HG03045 (cell line): ENCODE results near the gene ATP11C.
"Not testable (repeated sequence)": the region's sequence is repeated elsewhere in the genome, so short reads cannot be mapped to it uniquely, and the experiment has no call there.

Experiments
- ATAC-seq: cut with Tn5 transposase; IDR thresholded peaks from one replicate; pipeline ENCODE4 v1.9.1; 2021; ENCODE audit warnings: mild to moderate bottlenecking, moderate library complexity; ENCODE audit not compliant: unreplicated experiment

Gene ATP11C

DNA sequence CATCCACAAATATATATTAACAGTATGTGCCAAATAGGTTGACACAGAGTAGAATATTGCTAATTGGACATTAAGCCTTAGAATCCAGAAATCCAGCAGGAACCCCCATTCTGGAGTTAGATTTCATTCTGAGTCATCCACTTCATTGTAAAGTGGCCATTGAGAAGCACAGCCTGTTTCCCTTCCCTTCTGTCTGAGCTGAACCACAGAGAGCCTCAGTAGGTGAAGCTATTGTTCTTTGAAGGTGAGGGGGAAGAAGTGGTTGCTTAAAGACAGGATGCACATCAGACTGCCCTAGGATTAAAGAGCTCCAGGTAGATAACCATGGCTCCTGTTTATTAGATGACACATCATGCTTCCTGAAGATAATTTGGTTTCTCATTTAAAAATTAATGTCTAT lies 194.3 kb downstream of the ATP11C start:
- no peak for ATAC-seq

DNA sequence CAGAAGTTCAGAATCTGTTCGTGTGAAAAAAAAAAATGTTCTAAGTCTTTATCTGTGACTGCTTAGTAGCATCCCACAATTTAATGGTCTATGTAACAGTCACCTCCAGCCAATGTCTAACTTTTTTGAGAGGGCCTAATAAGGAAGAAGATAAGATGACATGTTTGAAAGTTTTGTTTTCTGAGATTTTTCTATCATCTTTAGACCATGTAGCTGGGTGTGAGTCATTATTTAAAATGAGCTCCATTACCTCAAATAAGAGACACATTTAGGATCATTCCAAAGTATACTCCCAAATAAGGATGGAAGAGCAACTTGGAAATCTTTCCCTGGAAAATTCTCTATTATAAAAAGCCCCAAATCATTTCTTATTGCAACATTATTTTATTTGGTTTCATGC lies 196.7 kb downstream of the ATP11C start:
- ATAC-seq, result no peak

- ATAC-seq, result no peak
These were observed 197.9 kb downstream of the ATP11C start for GRCh38 chrX:139734996-139735395.

DNA sequence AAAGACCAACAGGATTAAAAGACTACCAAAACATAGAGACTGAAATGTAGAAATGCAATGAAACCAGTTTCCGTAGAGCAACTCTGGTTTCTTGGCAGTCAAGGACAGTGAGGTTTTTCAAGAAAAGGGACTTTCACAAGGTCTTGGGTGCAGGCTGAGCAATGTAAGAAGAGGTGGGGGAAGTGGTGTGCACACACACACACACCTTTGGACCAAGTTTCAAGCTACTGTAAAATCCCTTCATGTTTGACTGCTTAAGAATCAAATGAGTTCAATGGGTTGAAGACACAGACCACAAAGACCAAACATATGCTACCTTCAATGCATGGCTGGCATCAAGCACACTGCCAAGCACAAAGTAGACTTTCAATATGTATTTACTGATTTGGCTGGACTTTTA lies 207.1 kb downstream of the ATP11C start:
- ATAC-seq, result peak; percentile 91

DNA sequence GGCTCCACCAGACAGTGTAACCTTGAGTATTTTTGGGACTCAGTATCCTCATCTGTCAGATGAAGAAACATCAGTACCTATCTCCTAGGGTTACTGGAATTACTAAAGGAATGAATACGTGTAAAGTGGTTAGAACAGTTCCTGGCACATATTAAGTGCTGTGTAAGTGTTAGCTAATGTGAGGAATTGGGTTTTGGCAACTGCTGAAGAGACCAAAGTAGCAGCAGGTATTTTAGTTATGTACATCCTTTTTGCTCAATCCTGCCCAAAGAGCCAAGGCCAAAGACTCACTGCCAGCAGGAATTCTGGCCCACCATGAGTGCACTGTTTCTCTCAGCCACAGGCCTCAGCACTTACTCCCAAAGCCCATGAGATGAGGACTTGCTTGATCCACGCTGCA lies 208.2 kb downstream of the ATP11C start:
- ATAC-seq, result no peak

DNA sequence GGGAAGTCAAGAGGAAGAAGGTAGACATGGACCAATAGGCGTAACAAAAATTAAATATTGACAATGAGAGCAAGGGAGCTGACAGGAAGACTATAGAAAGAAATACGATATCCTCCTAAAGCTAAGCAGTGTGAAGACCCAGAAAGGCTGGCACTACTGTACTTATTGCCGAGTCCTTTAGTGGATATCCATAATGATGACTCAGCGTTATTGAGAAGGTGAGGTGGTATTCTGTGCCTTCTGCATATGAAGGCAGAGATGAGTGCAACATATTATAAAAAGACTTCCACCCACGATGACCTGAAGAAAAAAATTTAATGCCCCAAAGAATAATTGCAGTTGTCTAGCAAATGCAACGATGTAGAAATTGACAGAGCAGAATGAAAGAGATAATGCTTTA lies 211.9 kb downstream of the ATP11C start:
- no peak for ATAC-seq

DNA sequence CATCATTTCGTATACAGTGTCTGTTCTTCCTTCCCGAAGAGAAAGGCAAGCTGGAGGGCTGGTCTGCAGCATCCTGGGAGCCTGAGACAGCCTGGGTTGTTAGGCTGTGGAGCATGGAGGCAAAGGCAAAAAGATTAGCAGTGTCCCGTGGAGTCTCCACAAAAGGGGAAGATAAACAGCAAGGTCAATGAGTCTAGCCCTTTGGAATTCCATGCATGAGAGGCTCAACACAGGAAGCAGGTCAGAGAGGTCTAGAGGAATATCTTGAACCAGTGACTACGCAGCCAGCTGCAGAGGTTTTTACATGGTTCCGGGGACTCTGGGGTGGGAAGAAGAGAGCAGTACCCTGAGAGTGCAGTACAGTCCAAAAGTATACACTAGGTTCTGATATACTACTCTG lies 212.7 kb downstream of the ATP11C start:
- no peak for ATAC-seq

DNA sequence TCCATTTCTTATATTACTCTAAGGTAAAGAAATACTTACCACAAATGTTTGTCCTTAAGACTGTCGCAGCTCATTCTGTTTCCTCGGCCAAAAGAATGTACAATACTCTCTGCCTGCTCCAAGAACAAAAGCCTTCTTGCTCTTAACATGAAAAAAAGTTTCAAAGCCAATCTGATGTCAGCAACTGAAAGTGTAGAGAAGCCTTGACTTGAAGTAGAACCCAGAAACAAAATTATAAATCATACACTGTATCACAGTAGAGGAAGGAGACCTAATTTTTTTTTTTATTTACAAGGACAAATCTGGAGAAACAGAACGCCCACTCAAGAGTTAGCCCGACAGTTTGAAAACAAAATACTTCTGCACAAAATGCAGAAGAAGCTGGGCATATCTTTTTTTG lies 224.8 kb downstream of the ATP11C start, which contains the start of gene MCF2:
TSS of gene MCF2 (minus strand) at position 101 of the 400 bp plus-strand sequence. CDS start 56,423 bp downstream, outside the sequence.
- no peak for ATAC-seq

GRCh38 chrX:139702658-139703057 lies 230.2 kb downstream of the ATP11C start:
- no peak for ATAC-seq

DNA sequence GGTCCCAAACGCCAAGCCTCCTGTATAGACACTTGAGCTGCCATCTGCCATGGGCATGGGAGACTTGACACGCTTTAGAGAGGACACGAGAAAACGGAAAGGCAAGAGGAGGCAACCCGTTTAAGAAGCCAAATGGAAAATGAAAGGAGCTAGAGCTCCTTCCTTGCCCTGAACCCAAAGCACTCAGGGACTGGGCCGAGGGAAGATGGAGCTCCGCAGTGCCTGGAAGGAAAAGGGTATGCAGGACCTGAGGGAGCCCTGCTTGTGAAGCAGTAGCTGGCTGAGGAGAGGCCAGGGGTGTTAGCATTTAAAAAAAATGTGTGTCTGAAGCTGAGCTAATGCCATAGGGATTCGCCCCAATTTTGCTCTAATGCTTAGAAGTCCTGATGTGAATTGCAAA lies 239.9 kb downstream of the ATP11C start:
- no peak for ATAC-seq

GRCh38 chrX:139692506-139692849 lies 240.4 kb downstream of the ATP11C start:
- ATAC-seq, result no peak

DNA sequence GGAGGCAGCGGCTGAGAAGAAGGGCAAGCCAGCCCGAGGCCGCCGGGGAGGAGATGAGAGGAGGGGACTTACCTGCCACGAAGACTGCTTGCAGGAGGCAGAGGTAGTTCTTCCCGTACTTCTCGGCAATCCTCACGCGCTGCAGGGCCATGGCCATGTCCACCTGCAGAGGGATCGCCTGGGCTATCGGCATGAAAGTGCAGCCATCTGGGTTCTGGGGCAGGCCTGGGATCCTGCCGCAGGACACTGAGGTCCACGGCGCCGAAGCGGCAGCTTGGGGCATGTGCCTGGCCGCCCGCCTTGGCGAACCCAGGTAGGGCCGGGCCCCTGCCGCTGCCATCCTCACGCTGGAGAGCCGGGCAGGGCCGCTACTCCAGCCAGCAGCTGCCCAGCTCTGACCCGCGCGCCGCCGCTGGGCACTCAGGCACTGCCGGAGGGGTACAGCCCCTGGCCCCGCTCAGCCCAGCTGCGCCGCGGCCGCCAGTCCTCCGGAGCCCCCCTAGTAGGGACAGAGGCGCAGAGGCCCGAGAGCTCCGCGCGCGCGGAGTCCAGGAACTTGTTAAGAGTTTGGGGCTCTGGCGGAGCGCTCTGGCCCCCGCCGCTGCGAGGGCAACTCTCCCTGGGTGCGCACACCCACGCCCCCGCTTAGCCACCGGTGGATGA lies 240.9 kb downstream of the ATP11C start:
- ATAC-seq, result no peak

GRCh38 chrX:139691493-139691842 lies 241.4 kb downstream of the ATP11C start:
- ATAC-seq, result no peak

GRCh38 chrX:139685175-139685574 lies 247.7 kb downstream of the ATP11C start:
- not testable (repeated sequence) for ATAC-seq

DNA sequence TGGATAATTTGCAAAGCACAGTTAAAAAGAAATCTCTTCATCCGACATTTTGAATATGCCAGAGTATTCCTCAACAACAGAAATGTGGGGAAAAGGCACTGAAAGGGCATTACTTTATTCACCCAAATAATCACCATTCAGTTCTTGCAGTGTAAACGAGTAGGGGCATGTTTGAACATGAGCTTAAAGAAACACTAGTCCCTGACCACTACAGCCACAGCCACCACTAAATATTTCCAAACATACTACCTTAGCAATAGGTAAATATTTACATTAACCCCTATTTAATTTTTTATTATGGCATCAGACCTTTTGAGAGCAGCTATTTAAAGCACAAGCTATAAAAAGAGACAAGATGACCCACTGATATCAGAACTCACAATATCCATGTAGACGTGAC lies 252.5 kb downstream of the ATP11C start:
- no peak for ATAC-seq
